Stimulated activated CD4-positive, alpha-beta T cell treated with anti-CD3 and anti-CD28 coated beads, Interleukin-12 subunit alpha, Interleukin-12 subunit beta, amount 100 ng/mL, for 4 hours (primary cell): ENCODE data around the gene CARNS1.
"Not testable (repeated sequence)": the region's sequence is repeated elsewhere in the genome, so short reads cannot be mapped to it uniquely, and the experiment has no call there.

ENCODE experiments used
- DNase-seq: peaks from one replicate; pipeline ENCODE4 v3.0.0-alpha.2; 2020

CARNS1 gene

GRCh38 chr11:67411785-67412152, 3.7 kb upstream of the CARNS1 start:
- no peak for DNase-seq

- no peak for DNase-seq
Observed at GRCh38 chr11:67412495-67413179, 2.8 kb upstream of the CARNS1 start.

GRCh38 chr11:67413266-67413849, 2.1 kb upstream of the CARNS1 start:
- DNase-seq, result no peak

GRCh38 chr11:67416416-67417335, 1.2 kb downstream of the CARNS1 start:
- no peak for DNase-seq

- no peak for DNase-seq
Observed at GRCh38 chr11:67417425-67417824, 1.9 kb downstream of the CARNS1 start.

- DNase-seq, result no peak
Observed at GRCh38 chr11:67418476-67419281, 3.2 kb downstream of the CARNS1 start.

GRCh38 chr11:67419325-67420049, 4.0 kb downstream of the CARNS1 start:
- no peak for DNase-seq

GRCh38 chr11:67420147-67420645, 4.7 kb downstream of the CARNS1 start:
- no peak for DNase-seq

GRCh38 chr11:67420646-67421429, 5.4 kb downstream of the CARNS1 start:
- DNase-seq, result peak; percentile 100

- no peak for DNase-seq
Observed at GRCh38 chr11:67421430-67422031, 6.1 kb downstream of the CARNS1 start.

GRCh38 chr11:67422891-67423290, 7.4 kb downstream of the CARNS1 start:
- DNase-seq, result no peak

GRCh38 chr11:67423466-67423865, 8.0 kb downstream of the CARNS1 start:
- DNase-seq, result no peak

- DNase-seq, result no peak
Observed at GRCh38 chr11:67423891-67424613, 8.6 kb downstream of the CARNS1 start.

GRCh38 chr11:67427364-67427859, 11.9 kb downstream of the CARNS1 start:
- DNase-seq, result not testable (repeated sequence)

- DNase-seq, result peak; percentile 99
Observed at GRCh38 chr11:67428052-67429001, 12.8 kb downstream of the CARNS1 start, which contains the start of gene RPS6KB2. TSS of gene RPS6KB2 (plus strand) at chr11:67428494. CDS start at chr11:67428546, 52 bp downstream.

GRCh38 chr11:67429038-67429668, 13.7 kb downstream of the CARNS1 start:
- DNase-seq, result no peak

GRCh38 chr11:67429722-67430121, 14.2 kb downstream of the CARNS1 start:
- DNase-seq, result no peak
